Measurements from ENCODE around the gene PHOX2A.
A peak's percentile ranks its signal among the peaks of the same experiment; 100 is the strongest.
"Not testable (repeated sequence)": the region's sequence is repeated elsewhere in the genome, so short reads cannot be mapped to it uniquely, and the experiment has no call there.

Gene PHOX2A

DNA sequence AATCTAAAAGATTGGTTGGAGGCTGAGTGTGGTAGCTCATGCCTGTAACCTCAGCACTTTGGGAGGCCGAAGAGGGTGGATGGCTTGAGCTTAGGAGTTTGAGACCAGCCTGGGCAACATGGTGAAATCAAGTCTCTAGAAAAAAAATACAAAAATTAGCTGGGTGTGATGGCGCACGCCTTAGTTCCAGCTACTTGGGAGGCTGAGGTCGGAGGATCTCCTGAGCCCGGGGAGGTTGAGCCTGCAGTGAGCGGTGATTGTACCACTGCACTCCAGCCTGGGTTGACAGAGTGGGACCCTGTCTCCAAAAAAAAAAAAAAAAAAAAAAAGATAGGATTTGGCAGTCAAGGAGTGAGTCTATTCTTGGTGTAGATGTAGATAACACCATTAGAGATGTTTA lies 41.4 kb downstream of the PHOX2A start:
- TF ChIP-seq, protein P1, sequence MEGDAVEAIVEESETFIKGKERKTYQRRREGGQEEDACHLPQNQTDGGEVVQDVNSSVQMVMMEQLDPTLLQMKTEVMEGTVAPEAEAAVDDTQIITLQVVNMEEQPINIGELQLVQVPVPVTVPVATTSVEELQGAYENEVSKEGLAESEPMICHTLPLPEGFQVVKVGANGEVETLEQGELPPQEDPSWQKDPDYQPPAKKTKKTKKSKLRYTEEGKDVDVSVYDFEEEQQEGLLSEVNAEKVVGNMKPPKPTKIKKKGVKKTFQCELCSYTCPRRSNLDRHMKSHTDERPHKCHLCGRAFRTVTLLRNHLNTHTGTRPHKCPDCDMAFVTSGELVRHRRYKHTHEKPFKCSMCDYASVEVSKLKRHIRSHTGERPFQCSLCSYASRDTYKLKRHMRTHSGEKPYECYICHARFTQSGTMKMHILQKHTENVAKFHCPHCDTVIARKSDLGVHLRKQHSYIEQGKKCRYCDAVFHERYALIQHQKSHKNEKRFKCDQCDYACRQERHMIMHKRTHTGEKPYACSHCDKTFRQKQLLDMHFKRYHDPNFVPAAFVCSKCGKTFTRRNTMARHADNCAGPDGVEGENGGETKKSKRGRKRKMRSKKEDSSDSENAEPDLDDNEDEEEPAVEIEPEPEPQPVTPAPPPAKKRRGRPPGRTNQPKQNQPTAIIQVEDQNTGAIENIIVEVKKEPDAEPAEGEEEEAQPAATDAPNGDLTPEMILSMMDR (IDR thresholded peaks at IDR 0.05): no peak
- no peaks in the 10 kb centered on the region for H3K4me1 Mint-ChIP-seq

DNA sequence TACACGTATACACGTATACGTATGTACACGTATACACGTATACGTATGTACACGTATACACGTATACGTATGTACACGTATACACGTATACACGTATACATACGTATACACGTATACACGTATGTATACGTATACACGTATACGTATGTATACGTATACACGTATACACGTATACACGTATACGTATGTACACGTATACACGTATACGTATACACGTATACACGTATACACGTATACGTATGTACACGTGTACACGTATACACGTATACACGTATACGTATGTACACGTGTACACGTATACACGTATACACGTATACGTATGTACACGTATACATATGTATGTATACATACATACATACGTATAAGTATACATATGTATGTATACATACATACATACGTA lies 42.5 kb downstream of the PHOX2A start:
- H3K36me3 Mint-ChIP-seq (ENCODE audit: low read depth): not testable (repeated sequence)

More for the DNA sequence above, 41.4 kb downstream of the PHOX2A start:
- DNase-seq: no peak
- Mint-ChIP-seq H3K4me3 (no peak overlapping the region), H3K27me3 (ENCODE audit: low read depth, poor library complexity) (peaks cover 3% of the 10 kb centered on the region), H3K9me3 (no peaks in the 10 kb centered on the region), H3K36me3 (ENCODE audit: low read depth) (no peaks in the 10 kb centered on the region), H3K27ac (no peak overlapping the region)

DNA sequence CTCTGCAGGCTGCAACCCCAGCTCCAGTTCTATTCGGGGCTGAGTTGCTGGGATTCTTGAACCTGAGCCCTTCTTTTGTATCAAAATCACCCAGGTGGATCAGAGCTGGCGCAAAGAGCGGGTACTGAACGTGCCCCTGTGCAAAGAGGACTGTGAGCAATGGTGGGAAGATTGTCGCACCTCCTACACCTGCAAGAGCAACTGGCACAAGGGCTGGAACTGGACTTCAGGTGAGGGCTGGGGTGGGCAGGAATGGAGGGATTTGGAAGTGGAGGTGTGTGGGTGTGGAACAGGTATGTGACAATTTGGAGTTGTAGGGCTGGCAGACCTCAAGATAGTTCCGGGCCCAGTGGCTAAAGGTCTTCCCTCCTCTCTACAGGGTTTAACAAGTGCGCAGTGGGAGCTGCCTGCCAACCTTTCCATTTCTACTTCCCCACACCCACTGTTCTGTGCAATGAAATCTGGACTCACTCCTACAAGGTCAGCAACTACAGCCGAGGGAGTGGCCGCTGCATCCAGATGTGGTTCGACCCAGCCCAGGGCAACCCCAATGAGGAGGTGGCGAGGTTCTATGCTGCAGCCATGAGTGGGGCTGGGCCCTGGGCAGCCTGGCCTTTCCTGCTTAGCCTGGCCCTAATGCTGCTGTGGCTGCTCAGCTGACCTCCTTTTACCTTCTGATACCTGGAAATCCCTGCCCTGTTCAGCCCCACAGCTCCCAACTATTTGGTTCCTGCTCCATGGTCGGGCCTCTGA lies 48.3 kb downstream of the PHOX2A start:
- Mint-ChIP-seq H3K4me3 (no peak overlapping the region), H3K36me3 (ENCODE audit: low read depth) (no peaks in the 10 kb centered on the region), H3K4me1 (peaks cover 22% of the 10 kb centered on the region), H3K9me3 (no peaks in the 10 kb centered on the region), H3K27ac (no peak overlapping the region), H3K27me3 (ENCODE audit: low read depth, poor library complexity) (peaks cover 4% of the 10 kb centered on the region)
- DNase-seq: no peak
- TF ChIP-seq, protein P1 (IDR thresholded peaks at IDR 0.05): no peak

More for the DNA sequence above, 42.5 kb downstream of the PHOX2A start:
- H3K27ac Mint-ChIP-seq; H3K27me3 Mint-ChIP-seq (ENCODE audit: low read depth, poor library complexity); DNase-seq; H3K4me3 Mint-ChIP-seq; H3K9me3 Mint-ChIP-seq; H3K4me1 Mint-ChIP-seq: not testable (repeated sequence)

GRCh38 chr11:72191961-72192381 lies 52.0 kb downstream of the PHOX2A start, which contains the start of gene FOLR1:
FOLR1 (plus strand) TSS chr11:72192140; CDS start chr11:72192174, 34 bp downstream.
- Mint-ChIP-seq H3K9me3 (no peaks in the 10 kb centered on the region), H3K36me3 (ENCODE audit: low read depth) (no peaks in the 10 kb centered on the region), H3K4me1 (peaks cover 35% of the 10 kb centered on the region), H3K27me3 (ENCODE audit: low read depth, poor library complexity) (peaks cover 4% of the 10 kb centered on the region), H3K27ac (no peak within 1 kb of the TSS), H3K4me3 (no peak within 1 kb of the TSS)
- TF ChIP-seq, protein P1 (IDR thresholded peaks at IDR 0.05): no peak
- peak; percentile 15 for DNase-seq

DNA sequence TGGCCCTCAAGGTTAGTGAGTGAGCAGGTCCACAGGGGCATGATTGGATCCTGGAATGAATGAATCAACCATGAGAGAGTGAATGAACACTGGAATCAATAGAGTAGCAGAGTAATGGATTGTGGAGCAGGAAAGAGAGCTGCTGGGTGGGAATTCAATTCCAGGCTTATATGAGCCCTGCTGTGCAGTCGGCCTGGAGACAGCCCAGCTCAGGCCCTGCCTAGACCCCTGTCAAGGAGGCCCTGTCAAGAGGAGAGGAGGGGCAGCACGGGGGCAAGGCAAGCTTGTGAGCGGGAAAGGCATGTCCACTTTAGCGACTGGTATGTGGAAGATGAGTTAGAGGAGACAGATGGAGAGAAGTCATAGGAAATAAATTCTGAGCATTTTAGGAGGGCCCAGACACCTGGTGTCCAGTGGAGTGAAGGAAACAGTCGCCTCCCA lies 53.3 kb downstream of the PHOX2A start:
- Mint-ChIP-seq H3K4me1 (peaks cover 28% of the 10 kb centered on the region), H3K27me3 (ENCODE audit: low read depth, poor library complexity) (peaks cover 6% of the 10 kb centered on the region), H3K4me3 (no peak overlapping the region), H3K27ac (no peak overlapping the region), H3K9me3 (no peaks in the 10 kb centered on the region), H3K36me3 (ENCODE audit: low read depth) (no peaks in the 10 kb centered on the region)
- TF ChIP-seq, protein P1 (IDR thresholded peaks at IDR 0.05): no peak
- no peak for DNase-seq

DNA sequence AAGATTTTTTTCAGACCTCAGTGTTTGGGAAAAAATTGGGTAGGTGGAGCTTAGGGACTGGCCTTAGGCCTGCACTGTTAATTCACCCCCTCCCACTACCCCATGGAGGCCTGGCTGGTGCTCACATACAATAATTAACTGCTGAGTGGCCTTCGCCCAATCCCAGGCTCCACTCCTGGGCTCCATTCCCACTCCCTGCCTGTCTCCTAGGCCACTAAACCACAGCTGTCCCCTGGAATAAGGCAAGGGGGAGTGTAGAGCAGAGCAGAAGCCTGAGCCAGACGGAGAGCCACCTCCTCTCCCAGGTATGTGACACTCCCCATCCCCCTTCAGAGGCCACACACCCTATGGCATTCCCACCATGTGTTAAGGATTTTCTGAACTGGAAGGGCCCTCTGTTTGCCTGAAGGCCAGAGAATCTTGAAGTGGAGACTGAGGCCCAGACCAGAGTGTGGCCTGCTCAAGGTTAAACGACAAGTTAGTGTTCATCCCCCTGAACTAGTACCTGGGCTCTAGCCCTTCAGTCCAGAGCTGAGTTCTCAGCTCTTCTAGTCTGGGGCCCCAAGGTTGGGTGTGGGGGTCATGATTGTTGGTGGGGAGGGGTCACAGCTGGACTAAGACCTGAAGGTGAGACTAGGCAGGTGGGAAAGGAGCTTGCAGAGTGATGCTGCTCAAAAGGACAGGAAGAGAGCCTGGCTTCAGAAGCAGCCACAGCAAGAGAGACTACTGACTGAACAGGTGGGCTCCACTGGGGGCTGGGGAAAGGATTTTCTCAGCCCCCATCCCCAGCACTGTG lies 54.3 kb downstream of the PHOX2A start:
- no peak overlapping the region for H3K27ac Mint-ChIP-seq
- TF ChIP-seq, protein P1 (IDR thresholded peaks at IDR 0.05): no peak

More for the DNA sequence above, 54.3 kb downstream of the PHOX2A start:
- Mint-ChIP-seq H3K9me3 (no peaks in the 10 kb centered on the region), H3K36me3 (ENCODE audit: low read depth) (no peaks in the 10 kb centered on the region), H3K4me1 (peaks cover 28% of the 10 kb centered on the region), H3K4me3 (no peak overlapping the region), H3K27me3 (ENCODE audit: low read depth, poor library complexity) (peaks cover 6% of the 10 kb centered on the region)
- DNase-seq: no peak
